T-helper 22 cell (primary cell): Measurements from ENCODE around the gene NLGN2.

ENCODE experiments used
- DNase-seq: peaks from one replicate; pipeline ENCODE4 v3.0.0-alpha.2; 2020; ENCODE audit warnings: low read depth

The NLGN2 gene

GRCh38 chr17:7437950-7438614 lies 30.4 kb downstream of the NLGN2 start:
- DNase-seq: no peak

- DNase-seq: no peak
These were observed 31.2 kb downstream of the NLGN2 start for GRCh38 chr17:7438656-7439460.

GRCh38 chr17:7439462-7440112 lies 31.9 kb downstream of the NLGN2 start, which contains the start of gene FGF11:
Gene FGF11 (plus strand): TSS chr17:7439512. CDS start chr17:7439621, 109 bp downstream.
- no peak for DNase-seq

- DNase-seq: peak; percentile 14
These were observed 32.6 kb downstream of the NLGN2 start for GRCh38 chr17:7440113-7440833.

- DNase-seq: no peak
These were observed 33.2 kb downstream of the NLGN2 start for GRCh38 chr17:7440834-7441195.

GRCh38 chr17:7441266-7441665 lies 33.6 kb downstream of the NLGN2 start:
- no peak for DNase-seq

GRCh38 chr17:7442142-7442541 lies 34.5 kb downstream of the NLGN2 start:
- no peak for DNase-seq

GRCh38 chr17:7443499-7444485 lies 36.1 kb downstream of the NLGN2 start:
- no peak for DNase-seq

- DNase-seq: no peak
These were observed 37.3 kb downstream of the NLGN2 start, which contains the start of gene CHRNB1 for GRCh38 chr17:7444682-7445618. Gene CHRNB1 (plus strand): TSS chr17:7445061. CDS start chr17:7445128, 67 bp downstream.

GRCh38 chr17:7445619-7445968 lies 37.9 kb downstream of the NLGN2 start:
- no peak for DNase-seq

GRCh38 chr17:7448461-7448860 lies 40.8 kb downstream of the NLGN2 start:
- no peak for DNase-seq

GRCh38 chr17:7459961-7460545 lies 52.4 kb downstream of the NLGN2 start:
- no peak for DNase-seq

GRCh38 chr17:7460850-7461660 lies 53.4 kb downstream of the NLGN2 start:
- DNase-seq: no peak

GRCh38 chr17:7462474-7463371 lies 55.1 kb downstream of the NLGN2 start:
- no peak for DNase-seq

- no peak for DNase-seq
These were observed 55.8 kb downstream of the NLGN2 start for GRCh38 chr17:7463372-7463846.

GRCh38 chr17:7464081-7464480 lies 56.4 kb downstream of the NLGN2 start:
- no peak for DNase-seq

- no peak for DNase-seq
These were observed 58.1 kb downstream of the NLGN2 start for GRCh38 chr17:7465597-7466275.
